Tibial nerve (tissue), 4 donors: Measurements from ENCODE around the gene LCN10. TPM values are rescaled to one million over a fixed set of nuclear protein-coding genes. Genes with fewer than 3 reads are reported as not detected.

Experiments
- DNase-seq, 2 donors: peaks; one replicate each; pipeline ENCODE4 v3.0.0-alpha.2; 2019; ENCODE audit warnings: low spot score in 2 of 2
- H3K27ac ChIP-seq, 4 donors: fragments of 200-600 bp; sonication (generic) in 3 of 4; one replicate each; pipeline ENCODE4 v1.5.1; 2017 to 2019; ENCODE audit warnings: mild to moderate bottlenecking in 1 of 4
- H3K27me3 ChIP-seq, 2 donors: fragments of 200-600 bp; sonication (generic) in 1 of 2; one replicate each; pipeline versions ENCODE4 v1.5.1 to v1.6.0; 2017 to 2019
- H3K36me3 ChIP-seq, 3 donors: fragments of 200-600 bp; sonication (generic); one replicate each; pipeline ENCODE4 v1.5.1; 2018 to 2019
- H3K4me1 ChIP-seq, 4 donors: fragments of 200-600 bp; sonication (generic) in 3 of 4; one replicate each; pipeline ENCODE4 v1.5.1; 2017 to 2019
- H3K4me3 ChIP-seq, 4 donors: fragments of 200-600 bp; sonication (generic) in 3 of 4; one replicate each; pipeline ENCODE4 v1.5.1; 2017 to 2019; ENCODE audit warnings: mild to moderate bottlenecking in 1 of 4, moderate library complexity in 1 of 4
- H3K9me3 ChIP-seq, 4 donors: fragments of 200-600 bp; sonication (generic) in 3 of 4; one replicate each; pipeline ENCODE4 v1.5.1; 2017 to 2019
- CTCF ChIP-seq, 5 experiments: fragments of 200-600 bp in 3 of 5; fragments of 450-650 bp in 2 of 5; sonication (generic) in 3 of 5; IDR thresholded peaks; one replicate each; pipeline ENCODE4 v1.5.1; 2016 to 2019; ENCODE audit warnings: antibody characterized with exemption in 5 of 5, mild to moderate bottlenecking in 3 of 5, moderate library complexity in 2 of 5
- EP300 ChIP-seq, 2 donors: sonication (generic); formaldehyde crosslinking; IDR thresholded peaks; one replicate each; pipeline ENCODE4 v1.6.1; 2017; ENCODE audit warnings: antibody characterized with exemption in 2 of 2, mild to moderate bottlenecking in 1 of 2
- POLR2A ChIP-seq, 2 donors: fragments of 450-650 bp; IDR thresholded peaks; one replicate each; pipeline ENCODE4 v1.6.1; 2017; ENCODE audit warnings: antibody characterized with exemption in 2 of 2, mild to moderate bottlenecking in 2 of 2, moderate library complexity in 2 of 2
- WGBS, 2 donors: methylation state at CpG; one replicate each; pipeline ENCODE4 v1.1.5; 2018; 5-methylcytosine and 5-hydroxymethylcytosine counted together
- small RNA-seq: library from RNA; depleted of rRNA; stranded (forward); fragments of <200 nt; gene quantifications from one replicate; pipeline ENCODE3, GENCODE V24; 2016
- total RNA-seq, 4 donors: library from RNA; depleted of rRNA; stranded (reverse); fragments of >200 nt; gene quantifications; one replicate each; pipeline ENCODE4 v1.1.0, GENCODE V29; 2016

LCN10 gene
- total RNA-seq, 4 donors from 2014 or later: 7.6 to 47.5 (median 17.4) TPM

- no peak for DNase-seq
- H3K27ac ChIP-seq: peak overlapping the region in 3 of 4 donors; percentile 84 to 90 (median 87)
- H3K36me3 ChIP-seq: no peaks in the 10 kb centered on the region
- no peak for TF ChIP-seq POLR2A (IDR thresholded peaks at IDR 0.05)
- no peak for TF ChIP-seq CTCF (IDR thresholded peaks at IDR 0.05)
- no peak for TF ChIP-seq EP300 (IDR thresholded peaks at IDR 0.05)
- H3K4me3 ChIP-seq: no peak overlapping the region
- H3K9me3 ChIP-seq: no peaks in the 10 kb centered on the region
- H3K27me3 ChIP-seq: no peaks in the 10 kb centered on the region
- H3K4me1 ChIP-seq: peaks cover 0 to 53% (median 21%) of the 10 kb centered on the region in 4 donors
- WGBS, 2 donors: 52 to 57% methylated on average over 21 of the region's 21 CpGs
These were observed 54.2 kb downstream of the LCN10 start for GRCh38 chr9:136688274-136689107.

Small RNA genes within 50 kb of the gene (small RNA-seq; reads per million reads assigned to genes)
- not detected for gene ATP6V1G1P3
- not detected for gene MIR6722

Other genes starting within 250 kb of the LCN10 start
- gene NOTCH1, start 196.9 kb downstream of the LCN10 start, total RNA-seq: 10 to 100 TPM; 29.3 to 65.4 (median 41.5) TPM
- 100 to 1,000 TPM in 3 of 4 donors, 10 to 100 TPM in 1; 95.2 to 229 (median 179) TPM for gene EGFL7, start 80.0 kb downstream of the LCN10 start, total RNA-seq
- gene AGPAT2, start 55.5 kb downstream of the LCN10 start, total RNA-seq: 100 to 1,000 TPM in 3 of 4 donors, 10 to 100 TPM in 1; 79.6 to 292 (median 151) TPM
- gene DIPK1B, start 30.4 kb downstream of the LCN10 start, total RNA-seq: 10 to 100 TPM in 2 of 4 donors, 1 to 10 TPM in 2; 5.4 to 37.9 (median 15.8) TPM
- 10 to 100 TPM; 14.2 to 70.0 (median 42.9) TPM for gene LCN6, start 5.6 kb upstream of the LCN10 start, total RNA-seq
- under 1 TPM in 1 of 4 donors, not detected in 3; 0.39 TPM for gene LCN8, start 15.3 kb upstream of the LCN10 start, total RNA-seq
- gene LCN15, start 21.6 kb upstream of the LCN10 start, total RNA-seq: not detected
- 10 to 100 TPM; 60.7 to 70.8 (median 66.9) TPM for gene TMEM141, start 48.4 kb upstream of the LCN10 start, total RNA-seq
- gene CCDC183, start 53.4 kb upstream of the LCN10 start, total RNA-seq: 1 to 10 TPM; 1.5 to 5.1 (median 4.1) TPM
- gene RABL6, start 65.0 kb upstream of the LCN10 start, total RNA-seq: 10 to 100 TPM; 63.0 to 74.5 (median 71.3) TPM
- 1 to 10 TPM; 2.0 to 3.9 (median 3.7) TPM for gene AJM1, start 99.5 kb upstream of the LCN10 start, total RNA-seq
- 10 to 100 TPM; 42.6 to 71.0 (median 66.7) TPM for gene PHPT1, start 106.5 kb upstream of the LCN10 start, total RNA-seq
- 1 to 10 TPM; 1.5 to 8.1 (median 4.4) TPM for gene MAMDC4, start 109.4 kb upstream of the LCN10 start, total RNA-seq
- gene EDF1, start 123.4 kb upstream of the LCN10 start, total RNA-seq: 100 to 1,000 TPM; 251 to 337 (median 266) TPM
- 10 to 100 TPM in 3 of 4 donors, 1 to 10 TPM in 1; 5.0 to 10.8 (median 10.6) TPM for gene TRAF2, start 143.6 kb upstream of the LCN10 start, total RNA-seq
- gene FBXW5, start 201.8 kb upstream of the LCN10 start, total RNA-seq: 100 to 1,000 TPM; 138 to 227 (median 193) TPM
- 1 to 10 TPM in 2 of 4 donors, not detected in 2; 3.3 to 5.1 TPM for gene C8G, start 202.3 kb upstream of the LCN10 start, total RNA-seq
- gene LCN12, start 209.3 kb upstream of the LCN10 start, total RNA-seq: 10 to 100 TPM in 2 of 4 donors, 1 to 10 TPM in 2; 2.4 to 16.8 (median 7.8) TPM
- 1,000 to 10,000 TPM; 1,059 to 8,972 (median 6,550) TPM for gene PTGDS, start 234.6 kb upstream of the LCN10 start, total RNA-seq
- gene LCNL1, start 240.1 kb upstream of the LCN10 start, total RNA-seq: 10 to 100 TPM; 14.7 to 86.3 (median 64.3) TPM
- 100 to 1,000 TPM in 1 of 4 donors, 10 to 100 TPM in 3; 65.7 to 142 (median 68.9) TPM for gene PAXX, start 249.5 kb upstream of the LCN10 start, total RNA-seq